CD4-positive, alpha-beta T cell treated with Interleukin-1 beta for 1 hour (primary cell): ENCODE measurements around the gene WDFY3.

Experiments used
- DNase-seq, 2 donors: peaks; one replicate each; pipeline ENCODE4 v3.0.0-alpha.2; 2020 to 2022

The WDFY3 gene

GRCh38 chr4:84661191-84661939 is 305.1 kb downstream of the WDFY3 start:
- no peak for DNase-seq

GRCh38 chr4:84660606-84661005 is 305.9 kb downstream of the WDFY3 start:
- DNase-seq, result no peak

GRCh38 chr4:84652478-84652877 is 314.0 kb downstream of the WDFY3 start:
- DNase-seq, result no peak

GRCh38 chr4:84651499-84651898 is 315.0 kb downstream of the WDFY3 start:
- DNase-seq, result no peak

- DNase-seq, result no peak
Measured at GRCh38 chr4:84648863-84649647, 317.4 kb downstream of the WDFY3 start.

- DNase-seq, result no peak
Measured at GRCh38 chr4:84648178-84648577, 318.3 kb downstream of the WDFY3 start.

- no peak for DNase-seq
Measured at GRCh38 chr4:84647312-84647884, 319.1 kb downstream of the WDFY3 start.

GRCh38 chr4:84644087-84644486 is 322.4 kb downstream of the WDFY3 start:
- DNase-seq, result no peak

GRCh38 chr4:84639145-84639544 is 327.3 kb downstream of the WDFY3 start:
- DNase-seq, result no peak

GRCh38 chr4:84638092-84638491 is 328.4 kb downstream of the WDFY3 start:
- no peak for DNase-seq

GRCh38 chr4:84634961-84635360 is 331.5 kb downstream of the WDFY3 start:
- no peak for DNase-seq

GRCh38 chr4:84632092-84632491 is 334.4 kb downstream of the WDFY3 start:
- DNase-seq, result no peak

GRCh38 chr4:84631573-84631972 is 334.9 kb downstream of the WDFY3 start:
- no peak for DNase-seq

- no peak for DNase-seq
Measured at GRCh38 chr4:84626673-84627072, 339.8 kb downstream of the WDFY3 start.

- DNase-seq, result no peak
Measured at GRCh38 chr4:84623661-84624060, 342.8 kb downstream of the WDFY3 start.

- DNase-seq, result no peak
Measured at GRCh38 chr4:84622959-84623358, 343.5 kb downstream of the WDFY3 start.
